Measurements from ENCODE around the gene TPCN1. TPM values are rescaled to one million over a fixed set of nuclear protein-coding genes. Genes with fewer than 3 reads are reported as not detected.
A peak's percentile ranks its signal among the peaks of the same experiment; 100 is the strongest.

TPCN1 gene
- total RNA-seq, 1 experiment from 2014 or later: 43.0 TPM

GRCh38 chr12:113181975-113182374, 39.3 kb upstream of the TPCN1 start:
- Mint-ChIP-seq H3K27ac (ENCODE audit: low read depth, unreplicated experiment) (no peak overlapping the region), H3K27me3 (ENCODE audit: insufficient read depth, unreplicated experiment) (no peaks in the 10 kb centered on the region), H3K9me3 (ENCODE audit: unreplicated experiment) (no peaks in the 10 kb centered on the region), H3K36me3 (ENCODE audit: insufficient read depth, unreplicated experiment) (peaks cover 60% of the 10 kb centered on the region), H3K4me3 (ENCODE audit: unreplicated experiment) (no peak overlapping the region), H3K4me1 (ENCODE audit: insufficient read depth, unreplicated experiment) (peaks cover 3% of the 10 kb centered on the region)
- no peak for TF ChIP-seq CTCF (IDR thresholded peaks at IDR 0.05; ENCODE audit: unreplicated experiment)
- no TSS peak for BruUV-seq (replicated peaks)
- ChIA-PET CTCF (interaction anchor here (1.0 kb wide), 1 partner anchor 9 kb away, joined by 4 read pairs; no protein-coding TSS in a partner anchor), POLR2A (no interaction called here)
- DNase-seq (ENCODE audit: unreplicated experiment): no peak
- intact Hi-C loops (cut with micrococcal nuclease): no loop called here

- intact Hi-C loops (cut with micrococcal nuclease): no loop called here
- Mint-ChIP-seq H3K27ac (ENCODE audit: low read depth, unreplicated experiment) (peak overlapping the region; percentile 69), H3K4me1 (ENCODE audit: insufficient read depth, unreplicated experiment) (peaks cover 7% of the 10 kb centered on the region), H3K4me3 (ENCODE audit: unreplicated experiment) (peak overlapping the region; percentile 91), H3K36me3 (ENCODE audit: insufficient read depth, unreplicated experiment) (peaks cover 55% of the 10 kb centered on the region), H3K27me3 (ENCODE audit: insufficient read depth, unreplicated experiment) (no peaks in the 10 kb centered on the region), H3K9me3 (ENCODE audit: unreplicated experiment) (no peaks in the 10 kb centered on the region)
- BruUV-seq (replicated peaks): no TSS peak
- POLR2A ChIA-PET: interaction anchor here (1.8 kb wide), 1 partner anchor 143 kb away, joined by 7 read pairs; no protein-coding TSS in a partner anchor
- no peak for DNase-seq (ENCODE audit: unreplicated experiment)
- TF ChIP-seq CTCF (IDR thresholded peaks at IDR 0.05; ENCODE audit: unreplicated experiment): no peak
- CTCF ChIA-PET: interaction anchor here (0.6 to 1.6 kb wide), 5 partner anchors 8 to 243 kb away, joined by 3 to 13 read pairs (median 4); no protein-coding TSS in a partner anchor
Observed at GRCh38 chr12:113183030-113183589, 38.2 kb upstream of the TPCN1 start.

- peaks cover 11% of the 10 kb centered on the region for H3K4me1 Mint-ChIP-seq (ENCODE audit: insufficient read depth, unreplicated experiment)
- TF ChIP-seq CTCF (IDR thresholded peaks at IDR 0.05; ENCODE audit: unreplicated experiment): no peak
- peak overlapping the region; percentile 91 for H3K4me3 Mint-ChIP-seq (ENCODE audit: unreplicated experiment)
- peaks cover 49% of the 10 kb centered on the region for H3K36me3 Mint-ChIP-seq (ENCODE audit: insufficient read depth, unreplicated experiment)
- BruUV-seq (replicated peaks): no TSS peak
- POLR2A ChIA-PET: interaction anchor here (0.5 to 5.6 kb wide), 16 partner anchors 9 to 254 kb away, joined by 3 to 32 read pairs (median 4); partner anchors contain the start of genes PLBD2, SLC8B1 and TPCN1
- DNase-seq (ENCODE audit: unreplicated experiment): no peak
- intact Hi-C loops (cut with micrococcal nuclease): no loop called here
- H3K9me3 Mint-ChIP-seq (ENCODE audit: unreplicated experiment): no peaks in the 10 kb centered on the region
- no peaks in the 10 kb centered on the region for H3K27me3 Mint-ChIP-seq (ENCODE audit: insufficient read depth, unreplicated experiment)
- peak overlapping the region; percentile 94 for H3K27ac Mint-ChIP-seq (ENCODE audit: low read depth, unreplicated experiment)
- CTCF ChIA-PET: interaction anchor here (0.6 to 1.6 kb wide), 2 partner anchors 10 to 12 kb away, joined by 3 to 13 read pairs; no protein-coding TSS in a partner anchor
Observed at GRCh38 chr12:113184098-113184899, 37.0 kb upstream of the TPCN1 start.

- TF ChIP-seq CTCF (IDR thresholded peaks at IDR 0.05; ENCODE audit: unreplicated experiment): no peak
- Mint-ChIP-seq H3K9me3 (ENCODE audit: unreplicated experiment) (no peaks in the 10 kb centered on the region), H3K27me3 (ENCODE audit: insufficient read depth, unreplicated experiment) (no peaks in the 10 kb centered on the region), H3K36me3 (ENCODE audit: insufficient read depth, unreplicated experiment) (peaks cover 44% of the 10 kb centered on the region), H3K4me1 (ENCODE audit: insufficient read depth, unreplicated experiment) (peaks cover 15% of the 10 kb centered on the region), H3K4me3 (ENCODE audit: unreplicated experiment) (peak overlapping the region; percentile 91), H3K27ac (ENCODE audit: low read depth, unreplicated experiment) (peak overlapping the region; percentile 94)
- TSS peak; percentile 54 for BruUV-seq (replicated peaks)
- ChIA-PET POLR2A (interaction anchor here (0.6 to 5.6 kb wide), 22 partner anchors 9 to 1058 kb away, joined by 3 to 32 read pairs (median 4); partner anchors contain the start of genes PLBD2, SDSL, SLC8B1 and TPCN1), CTCF (interaction anchor here (0.6 to 1.0 kb wide), 2 partner anchors 10 to 12 kb away, joined by 3 to 4 read pairs; no protein-coding TSS in a partner anchor)
- DNase-seq (ENCODE audit: unreplicated experiment): peak; percentile 91
- intact Hi-C loops (cut with micrococcal nuclease): no loop called here
Observed at GRCh38 chr12:113184900-113185179, 36.4 kb upstream of the TPCN1 start.
